ENCODE results near the gene GDA. TPM values are rescaled to one million over a fixed set of nuclear protein-coding genes. Genes with fewer than 3 reads are reported as not detected.

The GDA gene
- total RNA-seq, 1 experiment from 2014 or later: 49.4 TPM

- POLR2A ChIA-PET: interaction anchor here (1.6 kb wide), 1 partner anchor 12 kb away, joined by 3 read pairs; no protein-coding TSS in a partner anchor
- BruUV-seq (replicated peaks): no TSS peak
- H3K4me3 ChIP-seq (replicated peaks in 1 of 2; ENCODE audit: low read depth in 1 of 2, low read length in 2 of 2): no peak overlapping the region
- H3K79me2 ChIP-seq (ENCODE audit: insufficient read depth, low read length): no peaks in the 10 kb centered on the region
- no peak for TF ChIP-seq SIN3A (IDR thresholded peaks at IDR 0.05; ENCODE audit: low read depth)
- TF ChIP-seq, protein P1, sequence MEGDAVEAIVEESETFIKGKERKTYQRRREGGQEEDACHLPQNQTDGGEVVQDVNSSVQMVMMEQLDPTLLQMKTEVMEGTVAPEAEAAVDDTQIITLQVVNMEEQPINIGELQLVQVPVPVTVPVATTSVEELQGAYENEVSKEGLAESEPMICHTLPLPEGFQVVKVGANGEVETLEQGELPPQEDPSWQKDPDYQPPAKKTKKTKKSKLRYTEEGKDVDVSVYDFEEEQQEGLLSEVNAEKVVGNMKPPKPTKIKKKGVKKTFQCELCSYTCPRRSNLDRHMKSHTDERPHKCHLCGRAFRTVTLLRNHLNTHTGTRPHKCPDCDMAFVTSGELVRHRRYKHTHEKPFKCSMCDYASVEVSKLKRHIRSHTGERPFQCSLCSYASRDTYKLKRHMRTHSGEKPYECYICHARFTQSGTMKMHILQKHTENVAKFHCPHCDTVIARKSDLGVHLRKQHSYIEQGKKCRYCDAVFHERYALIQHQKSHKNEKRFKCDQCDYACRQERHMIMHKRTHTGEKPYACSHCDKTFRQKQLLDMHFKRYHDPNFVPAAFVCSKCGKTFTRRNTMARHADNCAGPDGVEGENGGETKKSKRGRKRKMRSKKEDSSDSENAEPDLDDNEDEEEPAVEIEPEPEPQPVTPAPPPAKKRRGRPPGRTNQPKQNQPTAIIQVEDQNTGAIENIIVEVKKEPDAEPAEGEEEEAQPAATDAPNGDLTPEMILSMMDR (IDR thresholded peaks at IDR 0.05 in 2 of 3, conservative IDR thresholded peaks at IDR 0.05 in 1 of 3; ENCODE audit: borderline replicate concordance in 1 of 3, insufficient read depth in 1 of 3, low read depth in 2 of 3, low read length in 2 of 3): no peak
- no peak overlapping the region for H2AFZ ChIP-seq (ENCODE audit: low read depth, low read length, poor library complexity, severe bottlenecking)
- no peak overlapping the region for H3K4me2 ChIP-seq (ENCODE audit: low read length)
- CTCF ChIA-PET: no interaction called here
- no peaks in the 10 kb centered on the region for H4K20me1 ChIP-seq (ENCODE audit: insufficient read depth)
- no peaks in the 10 kb centered on the region for H3K9me2 ChIP-seq (ENCODE audit: insufficient read depth)
- intact Hi-C loops (cut with micrococcal nuclease): no loop called here
- no peaks in the 10 kb centered on the region for H3K27me3 ChIP-seq (ENCODE audit: insufficient read depth, low read length)
- DNase-seq (ENCODE audit: low read depth, low spot score) (no peak), ATAC-seq (no peak)
- H3K4me1 ChIP-seq (ENCODE audit: control insufficient read depth in 1 of 2, insufficient read depth in 2 of 2, low read length in 2 of 2): peaks cover 0 to 17% of the 10 kb centered on the region in 2 experiments; a peak in 3 of 4 replicates
- no peaks in the 10 kb centered on the region for H3K36me3 ChIP-seq (ENCODE audit: control insufficient read depth in 1 of 2, insufficient read depth in 2 of 2, low read length in 2 of 2)
- H3K9ac ChIP-seq (ENCODE audit: low read length): no peak overlapping the region
- H3K9me3 ChIP-seq (ENCODE audit: control insufficient read depth in 1 of 2, insufficient read depth in 1 of 2, low read depth in 1 of 2, low read length in 2 of 2): no peaks in the 10 kb centered on the region
- no peak overlapping the region for H3K27ac ChIP-seq (ENCODE audit: low read depth, low read length)
- RAD21 ChIA-PET (ENCODE audit: low non-redundant PET in 1 of 2, low total read pairs in 2 of 2, uncharacterized antibody in 2 of 2, unreplicated experiment in 2 of 2): no interaction called here
Measured at GRCh38 chr9:72297516-72297915, 148.3 kb downstream of the GDA start.

DNA sequence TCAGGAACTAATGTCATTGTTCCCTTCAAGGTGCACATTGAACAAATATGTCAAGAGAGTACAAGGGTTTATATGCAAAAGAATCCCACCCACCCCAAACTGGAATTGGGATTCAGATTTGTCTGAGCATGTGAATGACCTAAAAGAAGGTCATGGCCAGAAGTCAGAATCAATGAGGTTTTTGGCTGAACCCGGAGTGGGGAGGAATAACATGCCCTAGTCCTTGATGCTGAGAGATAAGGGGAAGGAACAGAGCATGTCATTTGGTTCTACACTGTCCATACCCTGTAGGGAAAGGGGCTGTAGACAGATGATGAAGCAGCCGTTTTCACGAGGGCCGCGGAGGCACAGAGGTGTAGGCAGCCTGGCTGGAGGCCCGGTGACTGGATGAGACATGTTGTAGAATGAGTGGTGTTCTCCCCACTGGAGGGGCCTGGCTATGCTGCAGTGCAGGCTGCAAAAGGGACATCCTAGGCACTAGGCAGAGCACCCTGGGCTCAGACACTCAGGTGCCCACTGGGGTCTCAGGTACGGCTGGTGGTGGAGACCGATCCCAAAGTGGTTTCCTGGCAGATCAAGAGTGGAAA, 149.9 kb downstream of the GDA start:
- CTCF ChIA-PET: no interaction called here
- H4K20me1 ChIP-seq (ENCODE audit: insufficient read depth): no peaks in the 10 kb centered on the region
- TF ChIP-seq ZFX (IDR thresholded peaks at IDR 0.05) (no peak), ZNF274 (IDR thresholded peaks at IDR 0.05; ENCODE audit: low read depth, low read length) (no peak), EZH2 (IDR thresholded peaks at IDR 0.05) (no peak), EGR1 (IDR thresholded peaks at IDR 0.05; ENCODE audit: low read depth) (no peak), CEBPB (IDR thresholded peaks at IDR 0.05; ENCODE audit: low read depth) (no peak), FOSL1 (IDR thresholded peaks at IDR 0.05; ENCODE audit: low read depth) (no peak), POLR2A (IDR thresholded peaks at IDR 0.05; ENCODE audit: borderline replicate concordance, extremely low read depth, insufficient read depth, insufficient read length) (no peak), SIN3A (IDR thresholded peaks at IDR 0.05; ENCODE audit: low read depth) (no peak), POLR2AphosphoS5 (IDR thresholded peaks at IDR 0.05; ENCODE audit: low read depth, low read length) (no peak), CBX3 (IDR thresholded peaks at IDR 0.05; ENCODE audit: low read depth) (no peak), JUND (IDR thresholded peaks at IDR 0.05) (no peak), REST (IDR thresholded peaks at IDR 0.05; ENCODE audit: low read depth) (no peak)
- H3K9me2 ChIP-seq (ENCODE audit: insufficient read depth): no peaks in the 10 kb centered on the region
- intact Hi-C loops (cut with micrococcal nuclease): no loop called here
- ATAC-seq: no peak
- no TSS peak for BruUV-seq (replicated peaks)
- POLR2A ChIA-PET: no interaction called here
- no peaks in the 10 kb centered on the region for H3K9me3 ChIP-seq (ENCODE audit: control insufficient read depth in 1 of 2, insufficient read depth in 1 of 2, low read depth in 1 of 2, low read length in 2 of 2)
- H2AFZ ChIP-seq (ENCODE audit: low read depth, low read length, poor library complexity, severe bottlenecking): no peak overlapping the region
- H3K27me3 ChIP-seq (ENCODE audit: insufficient read depth, low read length): no peaks in the 10 kb centered on the region
- H3K4me2 ChIP-seq (ENCODE audit: low read length): no peak overlapping the region
- DNase-seq (ENCODE audit: low read depth, low spot score): no peak
- H3K79me2 ChIP-seq (ENCODE audit: insufficient read depth, low read length): no peaks in the 10 kb centered on the region
- peaks cover 0 to 10% of the 10 kb centered on the region in 2 experiments; a peak in 2 of 4 replicates for H3K4me1 ChIP-seq (ENCODE audit: control insufficient read depth in 1 of 2, insufficient read depth in 2 of 2, low read length in 2 of 2)
- H3K27ac ChIP-seq (ENCODE audit: low read depth, low read length): no peak overlapping the region
- no peaks in the 10 kb centered on the region for H3K36me3 ChIP-seq (ENCODE audit: control insufficient read depth in 1 of 2, insufficient read depth in 2 of 2, low read length in 2 of 2)
- H3K9ac ChIP-seq (ENCODE audit: low read length): no peak overlapping the region
- RAD21 ChIA-PET (ENCODE audit: low non-redundant PET in 1 of 2, low total read pairs in 2 of 2, uncharacterized antibody in 2 of 2, unreplicated experiment in 2 of 2): no interaction called here
- no peak overlapping the region for H3K4me3 ChIP-seq (replicated peaks in 1 of 2; ENCODE audit: low read depth in 1 of 2, low read length in 2 of 2)
